DOHH2 (cell line): Measurements from ENCODE around the gene DSTYK.

Experiments used
- H3F3A ChIP-seq: fragments of 200-600 bp; sonication (generic), shearing (Covaris generic); 2 replicates; pipeline ENCODE4 v1.6.0; 2016; ENCODE audit warnings: antibody characterized with exemption, mild to moderate bottlenecking; ENCODE audit not compliant: control insufficient read depth, insufficient read depth
- H3K27ac ChIP-seq: fragments of 200-600 bp; sonication (generic); 2 replicates; pipeline ENCODE4 v1.5.1; 2014; ENCODE audit warnings: low read depth, mild to moderate bottlenecking, low read length, moderate library complexity
- H3K27me3 ChIP-seq: fragments of 200-600 bp; sonication (generic); 2 replicates; pipeline ENCODE4 v1.6.1; 2014; ENCODE audit warnings: mild to moderate bottlenecking, low read length, mixed read lengths; ENCODE audit not compliant: control insufficient read depth
- H3K36me3 ChIP-seq: fragments of 200-600 bp; sonication (generic); 2 replicates; pipeline ENCODE4 v1.6.1; 2014; ENCODE audit warnings: mild to moderate bottlenecking, low read length, moderate library complexity, mixed read lengths; ENCODE audit not compliant: control insufficient read depth
- H3K4me1 ChIP-seq: fragments of 200-600 bp; sonication (generic); 2 replicates; pipeline ENCODE4 v1.6.1; 2014; ENCODE audit warnings: mild to moderate bottlenecking, low read length, mixed read lengths; ENCODE audit not compliant: control insufficient read depth
- H3K4me2 ChIP-seq: fragments of 200-600 bp; sonication (generic); 2 replicates; pipeline ENCODE4 v1.6.0; 2014; ENCODE audit warnings: mild to moderate bottlenecking, low read length, moderate library complexity
- H3K4me3 ChIP-seq: fragments of 200-600 bp; sonication (generic); 2 replicates; pipeline ENCODE4 v1.5.1; 2014; ENCODE audit warnings: mild to moderate bottlenecking, low read length, mixed read lengths
- H3K79me2 ChIP-seq: fragments of 200-600 bp; sonication (generic); 2 replicates; pipeline ENCODE4 v1.6.1; 2014; ENCODE audit warnings: mild to moderate bottlenecking, low read length, mixed read lengths; ENCODE audit not compliant: control insufficient read depth
- H3K9me2 ChIP-seq: fragments of 200-600 bp; sonication (generic); replicated peaks from 2 replicates; pipeline ENCODE4 v1.6.1; 2014; ENCODE audit warnings: mild to moderate bottlenecking, low read length, mixed read lengths; ENCODE audit not compliant: control insufficient read depth
- H3K9me3 ChIP-seq: fragments of 200-600 bp; sonication (generic); 2 replicates; pipeline ENCODE4 v1.6.1; 2014; ENCODE audit warnings: antibody characterized with exemption, low read length, mixed read lengths; ENCODE audit not compliant: control insufficient read depth, insufficient read depth
- H4K20me1 ChIP-seq: fragments of 200-600 bp; sonication (generic); 2 replicates; pipeline ENCODE4 v1.6.0; 2014; ENCODE audit warnings: low read depth, mild to moderate bottlenecking, antibody characterized with exemption, low read length, moderate library complexity; ENCODE audit not compliant: control insufficient read depth, insufficient read depth
- CTCF ChIP-seq: fragments of 200-600 bp; sonication (generic); IDR thresholded peaks from one replicate; pipeline ENCODE4 v1.5.1; 2014; ENCODE audit warnings: antibody characterized with exemption, mild to moderate bottlenecking, low read depth, low read length; ENCODE audit not compliant: poor library complexity, severe bottlenecking
- EZH2phosphoT487 ChIP-seq: fragments of 200-600 bp; sonication (generic); IDR thresholded peaks from 2 replicates; pipeline ENCODE4 v1.6.1; 2017; ENCODE audit warnings: borderline replicate concordance, mild to moderate bottlenecking, antibody characterized with exemption, low read length, moderate library complexity, mixed read lengths

DSTYK gene

GRCh38 chr1:205144046-205144720, 67.3 kb downstream of the DSTYK start:
- H3K4me1 ChIP-seq = peaks cover 8% of the 10 kb centered on the region
- H3K27ac ChIP-seq = no peak overlapping the region
- no peaks in the 10 kb centered on the region for H4K20me1 ChIP-seq
- H3K4me2 ChIP-seq = no peak overlapping the region
- H3K79me2 ChIP-seq = no peaks in the 10 kb centered on the region
- no peaks in the 10 kb centered on the region for H3F3A ChIP-seq
- peaks cover 2% of the 10 kb centered on the region; the same call in 1 of the 2 replicates for H3K36me3 ChIP-seq
- no peaks in the 10 kb centered on the region for H3K27me3 ChIP-seq
- H3K9me3 ChIP-seq = no peaks in the 10 kb centered on the region
- TF ChIP-seq EZH2phosphoT487 (no peak), CTCF (no peak)
- no peaks in the 10 kb centered on the region for H3K9me2 ChIP-seq
- no peak overlapping the region for H3K4me3 ChIP-seq

GRCh38 chr1:205142102-205142469, 69.4 kb downstream of the DSTYK start:
- H3K4me3 ChIP-seq = no peak overlapping the region
- H3K79me2 ChIP-seq = no peaks in the 10 kb centered on the region
- H3K27me3 ChIP-seq = no peaks in the 10 kb centered on the region
- peaks cover under 1% of the 10 kb centered on the region; the same call in 1 of the 2 replicates for H3K36me3 ChIP-seq
- peak overlapping the region; percentile 37 for H3K4me2 ChIP-seq
- H3F3A ChIP-seq = no peaks in the 10 kb centered on the region
- H3K9me3 ChIP-seq = no peaks in the 10 kb centered on the region
- no peaks in the 10 kb centered on the region for H3K9me2 ChIP-seq
- TF ChIP-seq EZH2phosphoT487 (no peak), CTCF (no peak)
- peaks cover 22% of the 10 kb centered on the region for H3K4me1 ChIP-seq
- H3K27ac ChIP-seq = no peak overlapping the region
- H4K20me1 ChIP-seq = no peaks in the 10 kb centered on the region

- Histone ChIP-seq H3F3A (no peaks in the 10 kb centered on the region), H3K79me2 (no peaks in the 10 kb centered on the region), H3K4me3 (no peak overlapping the region), H3K4me2 (peak overlapping the region; percentile 37), H3K9me2 (no peaks in the 10 kb centered on the region), H3K9me3 (no peaks in the 10 kb centered on the region), H3K4me1 (peaks cover 22% of the 10 kb centered on the region), H3K27ac (no peak overlapping the region), H4K20me1 (no peaks in the 10 kb centered on the region), H3K36me3 (no peaks in the 10 kb centered on the region), H3K27me3 (no peaks in the 10 kb centered on the region)
- TF ChIP-seq CTCF (peak; percentile 84), EZH2phosphoT487 (no peak)
Observed at GRCh38 chr1:205141236-205142101, 70.0 kb downstream of the DSTYK start.
